ES-I3 (cell line): Measurements from ENCODE around the gene PRXL2B.
"Not testable (repeated sequence)": the region's sequence is repeated elsewhere in the genome, so short reads cannot be mapped to it uniquely, and the experiment has no call there.

Source experiments
- H3K36me3 ChIP-seq: 2 replicates; pipeline ENCODE4 v1.6.1; 2013; ENCODE audit warnings: mild to moderate bottlenecking, low read length, control low read depth, moderate library complexity; ENCODE audit not compliant: insufficient read depth
- H3K4me1 ChIP-seq: 2 replicates; pipeline ENCODE4 v1.6.1; 2013; ENCODE audit warnings: mild to moderate bottlenecking, control low read depth, low read length; ENCODE audit not compliant: insufficient read depth
- H3K9ac ChIP-seq: 2 replicates; pipeline ENCODE4 v1.6.1; 2013; ENCODE audit warnings: low read depth, mild to moderate bottlenecking, low read length, moderate library complexity
- H3K9me3 ChIP-seq: 2 replicates; pipeline ENCODE4 v1.6.1; 2013; ENCODE audit warnings: mild to moderate bottlenecking, low read length, moderate library complexity; ENCODE audit not compliant: control insufficient read depth, insufficient read depth

Gene PRXL2B

DNA sequence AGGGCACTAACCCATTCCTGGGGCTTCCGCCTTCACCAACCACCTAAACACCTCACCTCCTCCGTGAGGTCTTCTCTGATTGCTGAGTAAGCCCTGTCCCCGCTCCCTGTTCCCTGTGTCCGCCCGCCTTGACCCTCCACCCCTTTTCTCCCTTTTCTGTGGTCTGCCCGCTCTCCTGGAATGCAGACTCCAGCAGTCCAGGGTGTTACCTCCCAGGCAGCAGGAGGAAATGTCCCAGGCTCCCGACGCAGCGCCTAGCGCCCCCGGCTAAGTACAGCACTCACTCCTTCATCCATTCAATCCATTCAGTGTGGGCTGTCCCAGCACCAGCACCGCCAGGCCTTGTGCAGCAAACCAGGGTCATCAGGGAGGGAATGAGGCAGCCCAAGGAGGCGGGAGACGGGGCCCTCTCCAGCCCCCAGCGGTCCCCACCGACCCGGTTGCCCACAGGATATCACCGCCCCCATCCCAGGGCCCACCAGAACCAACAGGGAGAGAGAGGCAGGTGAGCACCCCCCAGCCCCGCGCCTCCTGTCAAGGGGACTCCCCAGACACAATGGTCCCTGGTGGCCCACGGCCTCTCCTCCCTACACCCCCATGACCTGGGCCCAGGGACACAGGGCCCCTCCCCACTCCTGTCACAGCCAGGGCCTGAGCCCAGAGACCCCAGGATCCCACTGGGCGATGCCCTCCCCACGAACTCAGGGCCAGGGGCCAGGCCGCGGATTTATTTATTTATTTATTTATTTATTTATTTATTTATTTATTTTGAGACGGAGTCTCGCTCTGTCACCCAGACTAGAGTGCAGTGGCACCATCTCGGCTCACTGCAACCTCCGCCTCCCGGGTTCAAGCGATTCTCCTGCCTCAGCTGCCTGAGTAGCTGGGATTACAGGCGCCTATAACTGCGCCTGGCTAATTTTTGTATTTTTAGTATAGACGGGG is 20.2 kb upstream of the PRXL2B start:
- Histone ChIP-seq H3K4me1 (no peaks in the 10 kb centered on the region), H3K9me3 (no peaks in the 10 kb centered on the region), H3K36me3 (no peaks in the 10 kb centered on the region), H3K9ac (no peak overlapping the region)

DNA sequence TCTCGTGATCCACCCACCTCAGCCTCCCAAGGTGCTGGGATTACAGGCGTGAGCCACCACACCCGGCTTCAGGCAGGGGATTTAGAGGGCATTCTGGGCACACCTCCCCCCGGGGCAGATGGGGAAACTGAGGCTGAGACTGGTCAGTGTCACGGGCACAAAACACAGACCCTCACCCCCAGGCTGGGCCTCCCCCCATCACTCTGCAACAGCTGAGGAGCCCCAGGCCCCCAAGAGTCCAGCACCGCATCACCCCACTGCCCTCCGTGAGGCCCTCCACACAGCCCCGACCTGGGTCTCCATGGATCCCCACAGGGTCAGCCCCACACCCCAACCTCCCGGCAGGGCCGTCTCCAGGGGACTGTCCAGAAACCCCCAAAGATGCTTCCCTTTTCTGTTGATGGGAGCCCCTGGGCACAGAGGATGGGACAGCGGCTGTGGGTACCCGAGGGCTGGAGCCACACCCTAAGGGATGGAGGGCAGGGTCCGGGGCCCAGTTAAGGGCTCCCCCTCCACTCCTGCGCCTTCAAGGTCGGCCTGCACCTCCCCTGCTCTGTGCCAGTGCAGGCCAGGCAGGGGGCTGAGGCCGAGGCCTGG is 19.4 kb upstream of the PRXL2B start:
- H3K4me1 ChIP-seq = no peaks in the 10 kb centered on the region
- H3K9ac ChIP-seq = no peak overlapping the region
- H3K9me3 ChIP-seq = no peaks in the 10 kb centered on the region
- H3K36me3 ChIP-seq = no peaks in the 10 kb centered on the region

DNA sequence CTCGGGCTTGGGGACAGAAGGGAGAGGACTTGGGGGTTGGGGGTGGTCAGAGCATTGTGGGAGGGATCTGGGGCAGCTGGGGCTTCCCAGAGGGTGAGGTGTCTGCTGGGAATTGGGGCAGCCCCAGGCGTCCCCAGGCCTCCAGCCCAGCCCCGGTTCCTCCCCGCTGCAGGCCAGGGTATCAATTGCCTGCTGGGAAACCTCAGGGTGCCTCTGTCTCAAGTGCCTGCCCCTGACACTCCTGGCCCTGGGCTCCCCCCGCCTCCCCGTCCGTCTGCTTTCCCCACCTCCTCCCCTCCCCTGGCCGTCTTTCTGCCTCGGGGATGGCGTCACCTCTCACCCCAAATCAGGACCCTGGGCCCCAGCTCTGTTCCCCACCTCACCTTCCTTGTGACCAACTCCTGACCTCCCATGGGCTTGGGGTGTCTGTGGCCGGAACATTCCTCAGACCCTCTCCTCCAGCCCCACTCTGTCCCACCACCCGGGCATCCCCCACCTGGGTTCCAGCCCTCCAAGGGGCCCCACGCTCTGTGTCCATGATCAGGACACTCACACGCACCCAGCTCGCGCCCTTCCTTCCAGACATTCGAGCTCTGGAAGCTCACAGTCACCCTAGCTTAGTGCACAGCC is 18.3 kb upstream of the PRXL2B start:
- H3K4me1 ChIP-seq, H3K9me3 ChIP-seq, H3K9ac ChIP-seq, H3K36me3 ChIP-seq: not testable (repeated sequence)

DNA sequence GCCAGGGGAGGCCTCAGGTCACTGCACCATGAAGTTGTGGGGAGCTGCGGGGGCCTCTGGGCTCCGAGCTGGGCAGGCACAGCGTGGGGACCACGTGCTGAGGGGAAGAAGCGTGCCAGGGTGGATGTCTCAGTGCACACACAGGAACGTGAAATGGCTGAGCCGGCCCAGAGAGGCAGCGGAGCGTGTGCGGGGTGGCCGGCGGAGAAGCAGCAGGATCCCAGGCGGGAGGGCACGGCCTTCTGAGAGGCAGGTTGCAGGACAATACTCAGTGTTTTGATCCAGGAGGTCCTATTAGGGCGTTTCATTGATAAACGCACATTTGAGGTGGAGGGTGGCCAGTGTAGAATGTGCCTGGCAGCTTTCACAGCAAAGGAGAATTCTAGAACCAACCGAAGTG is 17.5 kb upstream of the PRXL2B start:
- Histone ChIP-seq H3K36me3 (no peaks in the 10 kb centered on the region), H3K4me1 (no peaks in the 10 kb centered on the region), H3K9me3 (peaks cover 4% of the 10 kb centered on the region; the same call in 1 of the 2 replicates), H3K9ac (no peak overlapping the region)

DNA sequence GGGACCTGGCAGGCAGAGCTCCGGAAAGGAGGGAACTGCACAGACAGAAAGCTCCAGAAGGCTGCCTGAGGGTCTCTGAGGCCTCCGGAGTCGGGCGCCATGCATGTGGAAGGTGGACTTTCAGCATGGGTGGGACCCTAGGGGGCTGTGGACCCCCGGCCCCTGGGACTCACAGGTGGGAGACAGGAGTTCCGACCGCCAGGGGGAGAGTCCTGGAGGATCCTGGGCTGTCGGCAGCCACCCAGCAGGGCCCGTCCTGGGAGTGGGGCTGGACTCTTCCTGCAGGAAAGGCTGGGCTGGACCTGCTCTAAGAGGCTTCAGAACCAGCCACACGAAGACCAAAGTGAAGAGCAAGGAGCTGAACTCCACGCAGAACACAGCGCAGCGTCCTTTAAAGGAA is 16.9 kb upstream of the PRXL2B start:
- H3K36me3 ChIP-seq, H3K4me1 ChIP-seq, H3K9ac ChIP-seq, H3K9me3 ChIP-seq: not testable (repeated sequence)

DNA sequence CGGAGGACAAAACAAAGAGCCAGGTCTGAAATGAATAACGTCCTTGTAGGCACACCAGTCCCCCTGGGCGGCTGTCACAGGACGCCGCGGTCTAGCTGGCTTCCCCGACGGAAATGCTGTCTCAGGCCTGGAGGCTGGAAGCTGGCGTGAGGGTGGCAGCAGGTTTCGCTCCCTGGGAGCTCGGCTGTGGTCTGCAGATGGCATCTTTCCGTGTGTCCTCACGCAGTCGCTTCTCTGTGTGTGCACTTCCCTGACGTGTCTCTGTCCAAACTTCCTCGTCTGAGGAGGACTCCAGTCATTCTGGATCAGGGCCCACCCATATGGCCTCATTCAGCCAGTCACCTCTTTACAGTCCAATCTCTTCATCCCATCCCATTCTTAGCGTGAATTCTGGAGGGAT is 16.2 kb upstream of the PRXL2B start:
- H3K36me3 ChIP-seq = no peaks in the 10 kb centered on the region
- H3K9ac ChIP-seq = no peak overlapping the region
- peaks cover 4% of the 10 kb centered on the region; the same call in 1 of the 2 replicates for H3K9me3 ChIP-seq
- no peaks in the 10 kb centered on the region for H3K4me1 ChIP-seq

DNA sequence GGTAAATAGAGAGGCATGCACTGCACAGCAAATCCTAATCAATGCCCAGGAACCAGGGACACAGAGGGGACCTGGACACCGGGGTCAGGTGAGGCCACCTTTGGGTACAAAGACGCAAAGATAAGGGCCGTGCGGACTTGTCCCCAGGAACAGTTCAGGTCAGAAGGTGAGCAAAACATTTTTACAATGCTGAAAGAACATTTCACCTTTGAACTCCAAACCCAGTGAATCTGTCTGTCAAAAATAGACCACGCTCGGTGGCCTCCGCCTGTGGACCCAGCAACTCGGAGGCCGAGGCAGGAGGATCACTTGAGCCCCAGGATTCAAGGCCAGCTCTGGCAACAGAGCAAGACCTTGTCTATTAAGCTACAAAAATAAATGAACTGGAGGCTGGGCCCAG is 15.2 kb upstream of the PRXL2B start:
- no peak overlapping the region for H3K9ac ChIP-seq
- no peaks in the 10 kb centered on the region for H3K36me3 ChIP-seq
- no peaks in the 10 kb centered on the region for H3K4me1 ChIP-seq
- peaks cover 4% of the 10 kb centered on the region; the same call in 1 of the 2 replicates for H3K9me3 ChIP-seq

DNA sequence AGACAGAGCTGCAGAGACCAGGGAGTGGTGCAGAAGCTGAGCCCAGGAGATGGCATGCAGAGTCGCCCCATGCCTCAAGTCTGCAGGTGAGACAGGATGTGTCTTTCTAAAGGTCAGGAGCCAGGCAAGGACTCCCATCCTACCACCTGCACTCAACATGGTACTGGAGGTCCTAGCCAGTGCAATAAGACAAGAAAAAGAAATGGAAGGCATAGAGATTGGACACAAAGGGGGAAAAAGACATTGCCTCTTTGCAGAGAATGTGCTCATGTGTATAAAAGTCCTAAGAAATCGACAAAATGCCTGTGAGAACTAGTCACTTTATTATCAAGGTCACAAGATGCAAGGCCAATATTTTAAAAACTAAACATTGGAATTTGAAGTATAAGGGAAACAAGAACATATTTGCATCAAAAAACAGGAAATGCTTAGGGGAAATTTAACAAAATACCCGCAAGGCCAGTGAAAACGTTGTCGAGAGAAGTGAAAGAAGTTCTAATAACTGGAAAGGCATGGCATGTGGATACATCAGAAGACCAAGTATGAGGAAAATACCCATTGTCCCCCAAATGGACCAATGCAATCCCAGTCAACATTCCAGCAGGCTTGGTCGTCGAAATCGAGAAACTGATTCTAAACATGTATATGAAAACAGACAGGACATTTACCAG is 13.2 kb upstream of the PRXL2B start:
- Histone ChIP-seq H3K36me3 (no peaks in the 10 kb centered on the region), H3K9ac (no peak overlapping the region), H3K4me1 (no peaks in the 10 kb centered on the region; the same call in 1 of the 2 replicates)

DNA sequence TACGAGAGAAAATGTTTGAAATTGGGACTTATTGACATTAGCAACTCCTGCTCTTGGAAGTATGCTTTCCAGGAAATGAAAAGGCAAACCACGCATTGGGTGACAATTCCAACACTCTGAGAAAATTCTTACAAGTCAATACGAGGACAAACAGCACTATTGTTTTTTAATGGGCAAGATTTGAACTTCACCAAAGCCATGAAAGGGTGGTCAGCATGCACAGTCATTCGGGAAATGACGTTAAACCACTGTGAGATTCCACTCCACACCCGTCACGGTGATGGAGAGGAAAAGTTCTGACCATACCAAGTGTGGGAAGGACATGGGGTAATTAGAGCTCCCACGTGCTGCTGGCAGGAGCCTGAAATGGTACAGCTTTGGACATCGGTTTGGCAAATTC is 12.2 kb upstream of the PRXL2B start:
- H3K9me3 ChIP-seq = peaks cover 4% of the 10 kb centered on the region; the same call in 1 of the 2 replicates
- no peaks in the 10 kb centered on the region for H3K36me3 ChIP-seq
- H3K4me1 ChIP-seq = peaks cover 4% of the 10 kb centered on the region; the same call in 1 of the 2 replicates
- H3K9ac ChIP-seq = no peak overlapping the region

More for the DNA sequence above, 13.2 kb upstream of the PRXL2B start:
- H3K9me3 ChIP-seq = peaks cover 4% of the 10 kb centered on the region; the same call in 1 of the 2 replicates

DNA sequence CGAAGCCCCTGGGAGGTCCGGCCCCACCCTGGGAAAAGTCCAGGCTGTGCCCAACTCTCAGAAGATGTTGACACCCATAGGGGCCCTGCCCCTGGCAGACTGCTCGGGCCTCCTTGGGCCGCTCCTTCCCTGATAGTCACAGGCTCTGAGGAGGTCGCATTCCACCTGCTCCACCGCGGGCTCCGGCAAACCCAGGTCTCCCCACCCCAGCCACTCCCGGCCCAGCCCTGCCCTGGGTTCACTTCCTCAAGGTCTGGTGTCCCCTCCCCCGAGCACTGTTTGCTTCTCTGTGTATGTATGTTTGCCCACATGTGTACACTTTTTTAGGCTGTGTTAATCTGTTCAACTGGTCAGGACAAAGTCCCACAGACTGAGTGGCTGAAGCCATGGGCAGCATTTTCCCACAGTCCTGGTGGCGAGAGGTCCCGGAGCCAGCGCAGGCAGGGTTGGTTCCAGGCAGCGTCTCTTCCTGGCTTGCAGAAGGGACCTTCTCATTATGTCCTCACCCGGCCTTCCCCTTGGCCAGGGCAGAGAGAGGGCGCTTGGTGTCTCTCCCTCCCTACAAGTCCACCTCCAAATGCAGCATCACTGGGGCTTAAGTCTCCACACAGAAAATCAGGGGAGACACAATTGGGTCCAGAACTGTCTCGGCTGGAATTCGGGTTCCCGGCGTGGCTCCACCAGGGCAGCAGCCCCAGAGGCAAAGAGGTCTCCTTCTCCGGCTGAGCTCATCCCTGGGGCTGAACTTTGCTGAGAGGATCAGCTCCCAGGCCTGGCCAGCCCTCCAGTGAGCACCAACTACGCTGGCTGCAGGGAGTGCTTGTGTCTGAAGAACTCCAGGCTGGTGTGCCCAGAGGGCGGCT is 10.5 kb upstream of the PRXL2B start:
- Histone ChIP-seq H3K9me3 (peaks cover 4% of the 10 kb centered on the region; the same call in 1 of the 2 replicates), H3K9ac (no peak overlapping the region), H3K4me1 (peaks cover 4% of the 10 kb centered on the region; the same call in 1 of the 2 replicates), H3K36me3 (no peaks in the 10 kb centered on the region)

DNA sequence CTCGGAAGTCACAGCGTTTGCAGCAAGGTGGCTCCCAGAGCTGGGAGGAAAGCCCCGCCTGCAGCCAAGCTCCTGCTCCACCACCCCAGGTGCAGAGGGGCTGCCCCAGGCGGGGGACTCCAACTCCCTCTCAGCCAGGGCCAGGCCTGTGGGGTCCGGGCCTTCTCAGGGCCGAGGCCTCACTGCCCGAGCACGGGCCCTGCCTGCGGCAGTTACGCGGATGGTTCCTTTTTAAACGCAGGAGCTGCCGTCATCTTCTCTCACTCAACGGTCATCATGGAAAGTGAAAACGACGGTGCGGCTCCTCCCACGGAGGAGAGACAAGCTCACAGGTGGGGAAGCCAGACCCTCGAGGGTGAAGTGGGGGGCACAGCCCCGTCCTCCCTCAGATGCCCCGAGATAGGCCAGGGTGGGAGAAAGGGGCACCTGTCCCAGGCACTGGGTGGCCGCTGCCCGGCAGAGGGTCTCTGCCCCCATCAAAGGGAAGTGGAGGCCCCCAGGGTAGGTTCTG is 9.0 kb upstream of the PRXL2B start:
- not testable (repeated sequence) for H3K4me1 ChIP-seq, H3K9me3 ChIP-seq, H3K36me3 ChIP-seq, H3K9ac ChIP-seq

DNA sequence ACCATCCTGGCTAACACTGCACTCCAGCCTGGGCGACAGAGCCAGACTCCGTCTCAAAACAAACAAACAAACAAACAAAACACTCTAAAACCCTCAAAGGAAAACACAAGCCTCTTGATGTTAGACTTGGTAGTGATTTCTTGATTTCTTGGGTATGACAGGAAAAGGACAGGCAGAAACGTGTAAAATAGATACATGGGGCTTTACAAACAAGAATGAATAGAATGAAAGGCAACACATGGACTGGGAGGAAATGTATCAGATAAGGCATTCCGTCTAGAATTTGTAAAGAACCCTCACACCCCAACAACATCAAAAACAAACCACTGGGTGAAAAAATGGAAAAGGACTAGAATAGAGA is 7.8 kb upstream of the PRXL2B start:
- Histone ChIP-seq H3K4me1 (peaks cover 4% of the 10 kb centered on the region; the same call in 1 of the 2 replicates), H3K36me3 (no peaks in the 10 kb centered on the region), H3K9ac (no peak overlapping the region), H3K9me3 (no peaks in the 10 kb centered on the region; the same call in 1 of the 2 replicates)

DNA sequence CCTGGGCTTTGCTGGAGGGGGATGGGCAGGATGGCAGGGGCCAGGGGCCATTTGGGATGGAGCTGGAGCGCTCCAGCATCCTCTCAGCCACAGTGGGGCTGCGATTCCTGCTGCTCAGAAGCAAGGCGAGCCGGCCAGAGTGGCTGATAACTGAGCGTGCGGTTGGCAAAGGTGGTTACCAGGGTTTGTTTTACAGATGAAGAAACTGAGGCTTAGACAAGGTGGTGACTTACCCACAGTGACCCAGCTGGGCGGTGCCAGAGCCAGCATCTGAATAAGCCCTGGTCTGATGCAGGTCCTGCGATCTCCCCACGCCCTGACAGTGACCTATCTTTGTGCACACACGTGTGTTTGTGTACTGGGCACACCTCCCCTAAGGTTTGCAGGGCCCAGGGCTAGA is 5.9 kb upstream of the PRXL2B start:
- Histone ChIP-seq H3K9ac (no peak overlapping the region), H3K36me3 (no peaks in the 10 kb centered on the region), H3K4me1 (peaks cover 4% of the 10 kb centered on the region; the same call in 1 of the 2 replicates), H3K9me3 (no peaks in the 10 kb centered on the region; the same call in 1 of the 2 replicates)
